ENCODE measurements around the gene KLF17. TPM values are rescaled to one million over a fixed set of nuclear protein-coding genes. Genes with fewer than 3 reads are reported as not detected.

KLF17 gene
- total RNA-seq, 1 donor from 2014 or later, result not detected

- TF ChIP-seq CTCF (IDR thresholded peaks at IDR 0.05; ENCODE audit: insufficient read depth, low read length, poor library complexity, severe bottlenecking), result no peak
- H3K4me3 ChIP-seq (ENCODE audit: low read depth, low read length), result no peak overlapping the region
- H3K36me3 ChIP-seq (ENCODE audit: control insufficient read depth, insufficient read depth, low read length), result no peaks in the 10 kb centered on the region
- DNase-seq (ENCODE audit: low read depth), result peak; percentile 35
- no peaks in the 10 kb centered on the region for H3K27me3 ChIP-seq (ENCODE audit: control insufficient read depth, insufficient read depth, low read length)
These were observed 31.7 kb upstream of the KLF17 start for GRCh38 chr1:44086692-44087474.

GRCh38 chr1:44089371-44090048, 29.1 kb upstream of the KLF17 start:
- no peak overlapping the region for H3K4me3 ChIP-seq (ENCODE audit: low read depth, low read length)
- no peak for DNase-seq (ENCODE audit: low read depth)
- TF ChIP-seq CTCF (IDR thresholded peaks at IDR 0.05; ENCODE audit: insufficient read depth, low read length, poor library complexity, severe bottlenecking), result no peak
- no peaks in the 10 kb centered on the region for H3K36me3 ChIP-seq (ENCODE audit: control insufficient read depth, insufficient read depth, low read length)
- H3K27me3 ChIP-seq (ENCODE audit: control insufficient read depth, insufficient read depth, low read length), result no peaks in the 10 kb centered on the region

GRCh38 chr1:44090429-44091252, 28.0 kb upstream of the KLF17 start:
- TF ChIP-seq CTCF (IDR thresholded peaks at IDR 0.05; ENCODE audit: insufficient read depth, low read length, poor library complexity, severe bottlenecking), result no peak
- no peak for DNase-seq (ENCODE audit: low read depth)
- H3K27me3 ChIP-seq (ENCODE audit: control insufficient read depth, insufficient read depth, low read length), result no peaks in the 10 kb centered on the region
- H3K36me3 ChIP-seq (ENCODE audit: control insufficient read depth, insufficient read depth, low read length), result no peaks in the 10 kb centered on the region
- H3K4me3 ChIP-seq (ENCODE audit: low read depth, low read length), result no peak overlapping the region

- no peaks in the 10 kb centered on the region for H3K36me3 ChIP-seq (ENCODE audit: control insufficient read depth, insufficient read depth, low read length)
- no peaks in the 10 kb centered on the region for H3K27me3 ChIP-seq (ENCODE audit: control insufficient read depth, insufficient read depth, low read length)
- H3K4me3 ChIP-seq (ENCODE audit: low read depth, low read length), result no peak overlapping the region
- TF ChIP-seq CTCF (IDR thresholded peaks at IDR 0.05; ENCODE audit: insufficient read depth, low read length, poor library complexity, severe bottlenecking), result no peak
- no peak for DNase-seq (ENCODE audit: low read depth)
These were observed 24.6 kb upstream of the KLF17 start for GRCh38 chr1:44094047-44094446.

GRCh38 chr1:44100183-44100868, 18.3 kb upstream of the KLF17 start:
- no peak for DNase-seq (ENCODE audit: low read depth)
- peaks cover 6% of the 10 kb centered on the region for H3K27me3 ChIP-seq (ENCODE audit: control insufficient read depth, insufficient read depth, low read length)
- H3K4me3 ChIP-seq (ENCODE audit: low read depth, low read length), result no peak overlapping the region
- no peaks in the 10 kb centered on the region for H3K36me3 ChIP-seq (ENCODE audit: control insufficient read depth, insufficient read depth, low read length)
- TF ChIP-seq CTCF (IDR thresholded peaks at IDR 0.05; ENCODE audit: insufficient read depth, low read length, poor library complexity, severe bottlenecking), result no peak

Data from kidney epithelial cell (primary cell).